ENCODE measurements around the gene TUB.

Gene TUB

GRCh38 chr11:8045839-8046238 lies 35.2 kb upstream of the TUB start:
- no peak for DNase-seq (ENCODE audit: low read depth in 2 of 3, low spot score in 1 of 3)

- no peak for DNase-seq (ENCODE audit: low read depth in 2 of 3, low spot score in 1 of 3)
These were observed 33.6 kb upstream of the TUB start for GRCh38 chr11:8047382-8047781.

- no peak for DNase-seq (ENCODE audit: low read depth in 2 of 3, low spot score in 1 of 3)
These were observed 31.9 kb upstream of the TUB start for GRCh38 chr11:8049084-8049483.

- no peak for DNase-seq (ENCODE audit: low read depth in 2 of 3, low spot score in 1 of 3)
These were observed 25.7 kb upstream of the TUB start for GRCh38 chr11:8055091-8055835.

- no peak for DNase-seq (ENCODE audit: low read depth in 2 of 3, low spot score in 1 of 3)
These were observed 25.0 kb upstream of the TUB start for GRCh38 chr11:8055836-8056526.

- no peak for DNase-seq (ENCODE audit: low read depth in 2 of 3, low spot score in 1 of 3)
These were observed 24.1 kb upstream of the TUB start for GRCh38 chr11:8056810-8057463.

GRCh38 chr11:8058216-8058615 lies 22.8 kb upstream of the TUB start:
- no peak for DNase-seq (ENCODE audit: low read depth in 2 of 3, low spot score in 1 of 3)

- DNase-seq (ENCODE audit: low read depth in 2 of 3, low spot score in 1 of 3), result no peak
These were observed 22.0 kb upstream of the TUB start for GRCh38 chr11:8059030-8059429.

- no peak for DNase-seq (ENCODE audit: low read depth in 2 of 3, low spot score in 1 of 3)
These were observed 21.4 kb upstream of the TUB start for GRCh38 chr11:8059571-8060011.

- DNase-seq (ENCODE audit: low read depth in 2 of 3, low spot score in 1 of 3), result no peak
These were observed 20.8 kb upstream of the TUB start for GRCh38 chr11:8060146-8060719.

- DNase-seq (ENCODE audit: low read depth in 2 of 3, low spot score in 1 of 3), result no peak
These were observed 20.0 kb upstream of the TUB start for GRCh38 chr11:8060801-8061554.

- DNase-seq (ENCODE audit: low read depth in 2 of 3, low spot score in 1 of 3), result no peak
These were observed 19.2 kb upstream of the TUB start for GRCh38 chr11:8061555-8062428.

- no peak for DNase-seq (ENCODE audit: low read depth in 2 of 3, low spot score in 1 of 3)
These were observed 18.2 kb upstream of the TUB start for GRCh38 chr11:8062781-8063257.

- no peak for DNase-seq (ENCODE audit: low read depth in 2 of 3, low spot score in 1 of 3)
These were observed 17.7 kb upstream of the TUB start for GRCh38 chr11:8063324-8063723.

- no peak for DNase-seq (ENCODE audit: low read depth in 2 of 3, low spot score in 1 of 3)
These were observed 16.0 kb upstream of the TUB start for GRCh38 chr11:8065031-8065430.

- DNase-seq (ENCODE audit: low read depth in 2 of 3, low spot score in 1 of 3), result no peak
These were observed 14.7 kb upstream of the TUB start for GRCh38 chr11:8066036-8066910.

GRCh38 chr11:8066911-8067455 lies 14.0 kb upstream of the TUB start:
- no peak for DNase-seq (ENCODE audit: low read depth in 2 of 3, low spot score in 1 of 3)

GRCh38 chr11:8067567-8067928 lies 13.5 kb upstream of the TUB start:
- no peak for DNase-seq (ENCODE audit: low read depth in 2 of 3, low spot score in 1 of 3)
